GM18907 (cell line): Measurements from ENCODE around the gene MFRP.

ENCODE experiments used
- ATAC-seq: cut with Tn5 transposase; IDR thresholded peaks from one replicate; pipeline ENCODE4 v1.9.1; 2021; ENCODE audit warnings: mild to moderate bottlenecking, moderate library complexity; ENCODE audit not compliant: unreplicated experiment

Gene MFRP

DNA sequence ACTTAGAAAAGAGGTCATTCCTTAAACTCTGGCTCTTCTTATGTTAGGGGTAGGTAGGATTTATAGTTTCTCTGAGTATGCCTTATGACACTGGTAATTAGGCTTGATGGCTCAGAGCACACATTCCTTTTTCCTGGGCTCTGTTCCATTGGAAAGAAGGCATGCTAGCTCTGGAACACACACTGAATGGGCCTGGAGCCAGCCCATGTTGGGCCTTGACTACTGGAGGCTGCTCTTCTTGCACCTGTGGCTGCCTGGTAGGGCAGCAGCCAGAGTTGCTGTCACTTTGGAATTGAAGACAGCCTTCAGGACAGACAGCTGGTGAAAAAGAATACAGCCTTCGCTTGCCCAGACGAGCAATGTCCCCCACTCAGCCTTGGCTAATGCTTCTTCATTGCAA is 47.8 kb downstream of the MFRP start:
- no peak for ATAC-seq

DNA sequence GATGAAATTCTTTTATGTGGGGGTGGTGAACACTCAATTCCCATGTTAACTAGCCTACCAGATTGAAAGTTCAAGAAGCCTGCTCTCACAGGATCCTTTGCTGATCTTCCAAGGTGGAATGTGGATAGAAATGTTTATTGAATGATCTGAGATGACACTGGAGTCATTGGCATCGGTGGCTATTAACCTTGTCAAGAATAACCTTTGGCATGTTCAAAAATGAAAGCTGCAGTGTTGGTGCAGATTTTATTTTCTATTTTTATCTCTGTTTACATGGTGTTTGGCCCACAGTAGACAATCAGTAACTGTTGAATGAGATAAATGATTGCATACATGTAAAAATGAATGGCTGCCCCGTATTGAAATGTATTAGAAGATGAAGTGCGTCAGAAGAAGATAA is 48.6 kb downstream of the MFRP start:
- no peak for ATAC-seq

DNA sequence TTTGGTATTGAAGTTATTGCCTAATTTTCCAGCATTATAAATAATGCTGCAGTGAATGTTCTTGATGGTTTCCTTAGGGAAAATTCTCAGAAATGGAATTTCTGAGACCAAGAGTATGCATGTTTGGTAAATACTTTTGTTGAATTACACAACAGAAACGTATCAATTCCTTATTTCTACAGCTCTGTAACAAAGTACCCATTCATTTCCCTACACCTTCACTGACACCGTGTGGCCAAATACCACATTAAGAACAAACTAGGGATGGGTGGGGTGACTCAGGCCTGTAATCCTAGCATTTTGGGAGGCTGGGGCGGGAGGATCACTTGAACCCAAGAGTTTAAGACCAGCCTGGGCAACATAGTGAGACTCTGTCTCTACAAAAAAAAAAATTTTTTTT is 51.3 kb downstream of the MFRP start:
- ATAC-seq: no peak

DNA sequence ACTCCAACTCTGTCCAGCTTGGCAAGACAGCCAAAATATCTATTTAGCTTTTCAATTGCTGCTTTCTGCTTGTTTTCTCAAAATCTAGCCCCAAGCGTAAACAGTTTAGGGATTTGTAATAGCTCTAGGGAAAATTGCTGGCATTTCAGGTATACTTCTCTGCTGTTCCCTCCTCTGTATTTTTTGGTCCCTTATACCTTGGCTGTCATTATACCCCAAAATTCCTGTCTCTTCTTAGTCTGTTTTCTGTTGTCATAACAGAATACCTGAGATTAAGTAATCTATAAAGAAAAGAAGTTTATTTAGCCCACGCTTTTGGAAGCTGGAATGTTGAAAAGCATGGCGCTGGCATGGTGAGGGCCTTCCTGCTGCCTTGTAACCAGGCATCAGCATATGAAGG is 53.0 kb downstream of the MFRP start:
- ATAC-seq: no peak

DNA sequence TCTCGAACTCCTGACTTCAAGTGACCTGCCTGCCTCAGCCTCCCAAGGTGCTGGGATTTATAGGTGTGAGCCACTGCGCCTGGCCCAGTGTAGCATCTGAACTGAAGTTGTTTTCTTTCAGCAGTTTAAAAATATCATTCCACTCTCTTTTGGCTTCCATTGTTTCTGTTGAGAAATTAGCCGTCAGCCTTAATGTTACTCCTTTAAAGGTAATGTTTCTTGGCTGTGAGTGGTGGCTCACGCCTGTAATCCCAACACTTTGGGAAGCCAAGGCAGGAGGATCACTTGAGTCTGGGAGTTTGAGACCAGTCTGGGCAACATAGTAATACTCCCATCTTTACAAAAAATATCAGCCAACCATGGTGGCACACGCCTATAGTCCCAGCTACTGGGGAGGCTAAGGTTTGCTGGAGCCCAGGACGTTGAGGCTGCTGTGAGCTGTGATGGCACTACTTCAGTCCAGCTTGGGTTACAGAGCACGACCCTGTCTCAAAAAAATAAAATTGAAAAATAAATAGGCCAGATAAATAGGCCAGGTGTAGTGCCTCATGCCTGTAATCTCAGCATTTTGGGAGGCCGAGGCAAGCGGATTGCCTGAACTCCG is 55.5 kb downstream of the MFRP start:
- ATAC-seq: no peak
